ENCODE data around the gene ALOX5AP. TPM values are rescaled to one million over a fixed set of nuclear protein-coding genes. Genes with fewer than 3 reads are reported as not detected.
"Not testable (repeated sequence)": the region's sequence is repeated elsewhere in the genome, so short reads cannot be mapped to it uniquely, and the experiment has no call there.

The ALOX5AP gene
- total RNA-seq, 1 donor from 2014 or later: 0.85 TPM

DNA sequence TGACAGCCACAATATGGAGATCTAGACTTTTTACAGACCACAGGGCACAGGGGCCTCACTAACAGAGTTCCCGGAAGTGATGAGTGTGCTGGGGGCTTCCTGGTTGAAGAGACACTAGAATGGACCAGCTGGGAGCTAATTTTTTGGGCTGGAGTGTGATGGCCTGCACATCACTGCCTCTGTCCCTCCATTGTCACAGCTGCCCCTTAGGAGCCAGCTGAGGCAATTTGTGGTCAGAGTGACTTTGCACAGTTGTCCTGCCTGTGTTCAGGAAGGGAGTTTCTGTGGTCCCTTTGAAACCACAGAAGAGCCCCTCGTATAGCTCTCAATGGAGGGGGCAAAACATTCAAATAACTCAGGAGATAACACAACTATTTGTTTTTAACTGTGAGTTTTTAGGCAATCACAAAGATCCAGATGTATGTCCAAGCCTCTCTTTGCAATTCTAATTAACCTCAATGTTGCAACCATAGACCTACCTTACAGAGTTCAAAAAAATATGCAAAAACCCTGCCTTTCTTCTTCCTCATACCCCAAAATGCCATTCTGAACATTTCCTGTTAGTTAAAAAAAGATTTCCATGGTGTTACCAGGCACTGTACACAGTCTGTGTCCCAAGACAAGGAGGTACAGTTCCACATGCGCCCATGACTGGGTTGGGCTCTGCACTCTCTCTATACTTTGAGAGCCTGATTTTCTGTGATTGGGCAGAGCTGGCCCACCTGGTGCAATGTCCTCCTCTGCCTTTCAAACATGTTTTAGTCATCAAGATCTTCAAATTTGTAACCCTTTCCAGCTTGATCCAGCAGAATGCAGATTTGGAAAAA is 2.4 kb downstream of the ALOX5AP start:
- DNase-seq (ENCODE audit: low read depth): peak; percentile 36

DNA sequence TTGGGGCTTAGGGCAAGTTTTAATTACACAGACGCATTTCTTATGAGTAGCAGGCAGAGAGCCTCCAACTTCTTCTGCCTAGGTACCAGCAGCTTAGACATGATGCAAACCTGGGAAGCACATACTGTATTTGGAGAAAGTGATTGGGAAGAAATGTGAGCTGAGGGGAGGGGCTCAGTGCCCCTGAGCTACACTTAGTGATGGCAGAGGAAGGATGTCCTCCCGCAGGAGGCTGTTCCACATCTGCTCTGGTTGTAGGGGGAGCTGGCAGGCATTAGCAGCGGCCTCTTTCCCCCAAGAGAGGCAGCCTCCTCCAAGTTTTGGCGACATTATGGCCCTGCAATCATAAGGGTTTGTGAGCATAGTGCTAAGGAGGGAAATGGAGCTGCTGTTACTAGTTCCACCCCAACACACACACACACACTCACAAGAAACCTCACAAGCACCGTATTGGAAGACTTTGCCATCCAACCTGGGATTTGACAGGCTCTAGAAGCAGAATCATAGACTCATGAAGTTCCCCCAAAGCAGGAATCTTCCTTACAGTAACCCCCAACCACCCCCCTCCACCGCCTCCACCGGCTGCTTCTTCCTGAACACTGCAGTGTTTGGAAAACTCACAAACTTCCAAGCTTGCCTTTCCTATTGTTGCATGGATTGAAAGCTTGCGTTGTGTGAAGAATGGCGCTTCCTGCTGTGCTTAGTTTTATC is 3.3 kb downstream of the ALOX5AP start:
- no peak for DNase-seq (ENCODE audit: low read depth)

DNA sequence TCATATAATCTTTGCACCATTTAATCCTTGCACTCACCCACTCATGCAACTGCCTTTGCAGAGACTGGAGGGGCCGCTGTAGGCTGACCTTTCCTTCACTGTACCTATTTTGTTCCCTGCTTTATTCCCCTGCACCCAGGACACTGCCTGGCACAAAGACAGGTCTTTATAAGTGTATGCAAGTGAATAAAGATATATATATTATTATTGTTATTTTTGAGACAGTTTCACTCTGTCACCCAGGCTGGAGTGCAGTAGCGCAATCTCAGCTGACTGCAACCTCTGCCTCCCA is 3.8 kb downstream of the ALOX5AP start:
- DNase-seq (ENCODE audit: low read depth): no peak

DNA sequence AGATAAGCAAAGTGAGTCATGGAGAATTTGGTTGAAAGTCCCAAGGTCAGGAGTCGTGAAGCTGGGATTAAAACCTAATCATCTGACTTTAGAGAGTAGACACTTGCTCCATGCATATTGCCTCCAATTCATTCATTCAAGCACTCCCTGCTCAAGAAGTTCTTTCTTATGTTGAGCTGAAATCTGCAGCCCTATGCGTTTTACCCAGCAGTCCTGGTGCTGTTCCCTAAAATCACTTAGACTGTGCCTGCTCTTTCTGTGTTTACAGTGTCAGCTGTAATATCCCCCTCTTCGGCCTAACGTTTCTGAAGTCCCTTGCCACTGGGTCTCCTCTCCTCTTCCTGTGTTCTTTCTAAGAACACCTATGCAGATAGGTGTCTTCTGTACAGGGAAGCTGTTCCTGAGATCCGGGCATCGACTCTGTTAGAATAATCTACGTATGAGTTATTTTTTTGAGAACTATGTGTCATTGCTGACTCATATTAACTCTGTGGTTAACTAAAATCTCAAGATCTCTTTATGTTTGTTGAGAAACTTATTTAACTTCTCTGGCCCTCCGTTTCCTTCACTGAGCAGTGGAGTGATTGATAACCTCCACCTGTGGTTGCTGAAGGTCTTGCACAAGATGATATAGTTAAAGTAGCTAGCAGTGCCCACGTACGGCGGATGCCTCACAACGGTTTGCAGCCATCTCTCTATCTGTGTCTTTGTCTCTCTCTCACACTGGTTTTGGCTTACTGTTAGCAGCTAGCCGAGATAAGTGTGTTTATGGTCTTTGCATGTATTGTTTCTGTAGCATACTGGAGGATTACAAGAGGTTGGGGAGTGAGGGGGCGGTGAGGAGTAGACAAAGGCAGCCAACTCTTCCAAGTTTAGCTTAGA is 4.7 kb downstream of the ALOX5AP start:
- peak; percentile 90 for DNase-seq (ENCODE audit: low read depth)

DNA sequence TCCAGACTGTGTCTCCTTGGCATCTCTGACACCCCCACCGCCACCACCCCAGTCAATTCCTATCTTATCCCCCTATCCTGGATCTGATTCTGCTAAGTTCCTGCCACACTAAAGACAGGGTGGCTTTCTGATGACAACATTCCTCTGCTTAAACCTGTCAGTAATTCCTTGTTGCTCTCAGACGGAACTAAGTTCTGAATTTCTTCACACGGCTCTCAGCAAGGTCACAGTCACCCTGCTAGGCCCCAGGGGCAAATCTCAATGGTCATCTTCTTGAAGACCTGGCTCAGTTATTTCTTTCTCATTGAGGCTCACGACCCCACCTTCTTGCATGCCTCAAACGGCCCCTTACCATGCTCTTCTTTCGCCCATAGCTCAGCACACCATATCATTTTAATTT is 7.6 kb downstream of the ALOX5AP start:
- no peak for DNase-seq (ENCODE audit: low read depth)

DNA sequence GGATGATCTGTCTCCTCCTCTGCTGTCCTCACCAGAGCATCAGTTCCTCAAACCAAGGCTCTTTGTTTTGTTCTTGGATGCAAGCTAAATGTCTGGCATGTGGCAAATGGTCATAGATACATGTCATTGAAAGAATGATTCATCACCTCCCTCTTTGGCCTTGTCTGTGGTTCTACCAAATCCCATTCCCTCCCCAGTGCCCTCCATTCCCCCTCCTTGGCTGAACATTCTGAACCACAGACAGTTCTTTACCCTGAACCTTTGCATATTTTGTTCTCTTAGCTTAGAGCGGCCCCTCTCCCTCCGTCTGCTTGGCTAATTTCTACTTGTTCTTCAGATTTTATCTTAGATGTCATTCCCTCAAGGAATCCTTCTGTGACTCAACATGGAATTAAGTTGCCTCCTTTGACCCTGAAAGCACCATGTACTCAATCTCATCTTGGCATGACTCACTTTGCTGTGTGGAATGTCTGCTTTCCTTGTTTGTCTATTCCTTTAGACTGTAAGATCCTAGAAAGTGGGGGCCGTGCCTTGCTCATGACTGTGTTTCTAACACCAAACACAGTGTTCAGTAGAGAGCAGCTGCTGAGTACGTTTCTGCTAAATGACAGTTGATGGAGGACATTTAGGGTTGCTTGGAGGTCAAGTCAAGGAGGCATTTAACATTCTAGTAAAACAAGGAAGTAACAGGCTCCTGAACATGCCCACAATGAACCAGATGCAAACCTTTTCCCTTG is 8.1 kb downstream of the ALOX5AP start:
- DNase-seq (ENCODE audit: low read depth): peak; percentile 99

DNA sequence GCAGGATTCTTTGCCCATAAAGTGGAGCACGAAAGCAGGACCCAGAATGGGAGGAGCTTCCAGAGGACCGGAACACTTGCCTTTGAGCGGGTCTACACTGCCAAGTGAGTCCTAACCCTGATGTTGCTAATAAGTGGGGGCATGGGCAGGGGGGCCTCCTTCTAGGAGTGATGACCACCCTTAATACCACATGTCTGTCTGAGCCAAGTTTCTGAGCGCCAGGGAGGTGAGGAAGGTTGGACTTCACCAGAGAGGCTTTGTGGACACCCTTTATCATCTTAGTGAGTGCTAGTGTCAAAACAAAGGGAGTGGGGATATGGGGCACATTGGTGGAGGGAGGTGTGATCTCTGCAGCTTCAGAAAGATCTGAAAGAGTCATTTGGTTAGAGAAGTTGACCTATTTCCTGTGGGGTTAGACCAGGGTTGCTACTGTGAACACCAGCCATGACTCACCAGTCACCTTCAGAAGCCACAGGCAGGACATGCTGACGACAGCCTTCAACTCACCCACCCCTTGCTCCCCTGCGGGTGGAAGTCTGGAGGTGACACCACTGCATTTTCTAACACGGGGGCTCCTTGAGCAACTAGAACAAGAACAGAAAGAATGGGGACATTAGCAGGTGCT is 8.8 kb downstream of the ALOX5AP start:
- peak; percentile 76 for DNase-seq (ENCODE audit: low read depth)

DNA sequence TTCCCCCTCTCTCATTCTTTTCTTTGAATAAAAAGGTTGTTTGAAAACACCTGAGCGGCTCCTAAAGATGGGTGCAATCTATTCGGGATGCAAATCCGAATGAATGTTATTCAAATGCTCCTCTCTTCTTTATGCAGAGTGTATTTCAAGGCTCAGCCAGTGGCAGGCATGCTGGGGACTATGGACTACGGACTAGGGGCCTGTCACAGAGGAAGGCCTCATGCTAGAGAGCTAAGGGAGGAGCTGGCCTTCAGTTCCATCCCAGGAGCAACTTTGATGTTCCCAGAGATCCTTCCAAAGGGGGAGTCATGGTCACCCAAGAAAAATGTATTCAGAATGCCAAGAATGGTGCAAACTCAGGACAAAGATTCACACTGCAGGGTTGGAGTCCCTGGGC is 9.3 kb downstream of the ALOX5AP start:
- no peak for DNase-seq (ENCODE audit: low read depth)

DNA sequence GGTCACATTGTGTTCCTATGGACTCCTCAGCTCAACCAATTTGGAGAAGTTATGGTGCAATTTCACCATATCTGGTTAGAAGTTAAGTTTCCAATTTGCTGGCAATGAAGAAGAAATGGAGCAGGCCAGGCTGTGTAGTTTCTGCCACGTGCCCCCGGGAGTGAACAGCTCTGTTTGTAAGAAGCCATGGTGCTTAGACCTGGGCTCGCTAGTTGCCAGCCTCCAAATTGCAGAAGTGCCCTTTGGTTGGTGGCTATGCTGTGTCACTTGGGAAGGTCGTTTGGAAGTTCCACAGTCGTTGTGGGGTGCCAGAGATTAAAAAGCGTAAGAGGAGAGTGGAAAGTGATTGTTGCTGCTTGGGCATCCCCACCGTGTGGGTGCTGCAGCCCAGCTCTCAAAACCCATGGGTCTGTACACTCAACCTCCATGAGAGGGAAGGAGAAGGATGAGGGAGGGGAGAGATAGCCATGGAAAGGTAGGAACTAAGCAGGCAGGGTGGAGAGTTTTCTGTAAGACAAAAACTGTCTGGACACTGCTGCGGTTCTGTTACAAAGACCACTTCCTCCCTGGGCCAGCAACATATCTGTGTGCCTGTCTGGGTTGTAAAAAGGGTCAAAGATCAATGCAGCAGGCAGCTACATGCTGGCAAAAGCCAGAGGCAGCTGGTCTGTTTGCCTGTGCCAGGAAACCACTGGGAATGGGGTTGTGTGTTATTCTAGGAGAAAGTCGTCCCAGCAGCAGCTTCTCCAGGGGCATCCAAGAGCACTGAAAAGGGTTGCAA is 10.8 kb downstream of the ALOX5AP start:
- DNase-seq (ENCODE audit: low read depth): peak; percentile 54

DNA sequence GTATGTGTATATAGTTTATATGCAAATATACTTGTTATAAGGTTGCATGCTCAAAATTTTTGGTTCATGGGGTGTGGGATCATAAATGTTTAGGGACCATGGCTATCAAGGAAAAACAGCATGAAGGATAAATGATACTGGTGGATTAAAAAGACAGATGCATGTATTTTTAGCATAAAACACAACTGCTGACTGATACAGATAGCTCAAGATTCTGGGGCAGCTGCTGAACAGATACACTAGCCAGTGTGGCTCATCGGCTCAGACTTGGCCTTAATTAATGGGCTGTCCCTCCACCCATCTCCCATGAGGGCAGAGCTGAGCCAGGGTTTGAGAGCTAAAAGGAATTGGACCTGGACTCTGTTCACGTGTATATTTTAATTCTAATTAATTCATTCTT is 11.4 kb downstream of the ALOX5AP start:
- no peak for DNase-seq (ENCODE audit: low read depth)

DNA sequence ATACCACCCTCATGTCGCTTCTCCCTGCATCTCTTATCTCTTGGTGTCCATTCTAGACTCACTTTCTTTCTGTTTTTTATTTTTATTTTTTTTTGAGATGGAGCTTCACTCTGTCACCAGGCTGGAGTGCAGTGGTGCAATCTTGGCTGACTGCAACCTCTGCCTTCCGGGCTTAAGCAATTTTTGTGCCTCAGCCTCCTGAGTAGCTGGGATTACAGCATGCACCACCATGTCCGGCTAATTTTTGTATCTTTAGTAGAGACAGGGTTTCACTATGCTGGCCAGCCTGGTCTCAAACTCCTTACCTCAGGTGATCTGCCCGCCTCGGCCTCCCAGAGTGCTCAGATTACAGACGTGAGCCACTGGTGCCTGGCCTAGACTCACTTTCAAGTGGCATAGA is 12.5 kb downstream of the ALOX5AP start:
- DNase-seq (ENCODE audit: low read depth): not testable (repeated sequence)

DNA sequence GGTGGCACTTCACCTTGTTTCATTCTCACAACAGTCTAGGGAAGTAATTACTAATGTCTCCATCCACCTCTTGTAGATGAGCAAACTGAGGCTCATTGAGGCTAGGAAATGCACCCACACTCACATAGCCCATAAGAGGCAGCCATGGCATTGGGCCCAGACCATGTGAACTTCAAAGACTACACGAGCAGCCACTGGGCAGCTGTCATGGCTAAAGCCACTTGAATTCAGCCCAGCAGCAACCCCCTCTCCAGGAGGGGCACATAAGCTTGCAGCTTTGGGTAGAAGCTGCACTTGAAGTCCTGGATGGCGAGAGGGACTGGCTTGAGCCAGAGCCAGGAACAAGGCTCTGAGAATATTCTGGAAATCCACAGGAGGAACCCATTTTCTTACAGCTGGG is 13.4 kb downstream of the ALOX5AP start:
- DNase-seq (ENCODE audit: low read depth): no peak

DNA sequence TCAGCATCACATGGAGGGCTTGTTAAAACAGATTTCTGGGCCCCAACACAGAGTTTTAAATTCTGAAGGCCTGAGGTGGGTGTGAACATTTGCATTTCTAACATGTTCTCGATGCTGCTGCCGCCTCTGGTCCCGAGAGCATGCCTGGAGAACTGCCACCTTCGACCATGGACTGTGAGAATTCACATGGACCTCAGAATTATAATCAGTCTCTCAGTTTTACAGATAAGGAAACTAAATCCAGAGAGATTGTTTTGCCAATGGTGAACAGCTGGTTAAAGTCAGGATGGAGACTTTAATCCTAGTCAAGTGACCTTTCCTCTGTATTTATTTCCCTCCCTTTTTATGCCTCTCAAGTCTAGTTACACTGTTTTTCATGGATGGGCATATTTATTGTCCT is 14.7 kb downstream of the ALOX5AP start:
- no peak for DNase-seq (ENCODE audit: low read depth)

DNA sequence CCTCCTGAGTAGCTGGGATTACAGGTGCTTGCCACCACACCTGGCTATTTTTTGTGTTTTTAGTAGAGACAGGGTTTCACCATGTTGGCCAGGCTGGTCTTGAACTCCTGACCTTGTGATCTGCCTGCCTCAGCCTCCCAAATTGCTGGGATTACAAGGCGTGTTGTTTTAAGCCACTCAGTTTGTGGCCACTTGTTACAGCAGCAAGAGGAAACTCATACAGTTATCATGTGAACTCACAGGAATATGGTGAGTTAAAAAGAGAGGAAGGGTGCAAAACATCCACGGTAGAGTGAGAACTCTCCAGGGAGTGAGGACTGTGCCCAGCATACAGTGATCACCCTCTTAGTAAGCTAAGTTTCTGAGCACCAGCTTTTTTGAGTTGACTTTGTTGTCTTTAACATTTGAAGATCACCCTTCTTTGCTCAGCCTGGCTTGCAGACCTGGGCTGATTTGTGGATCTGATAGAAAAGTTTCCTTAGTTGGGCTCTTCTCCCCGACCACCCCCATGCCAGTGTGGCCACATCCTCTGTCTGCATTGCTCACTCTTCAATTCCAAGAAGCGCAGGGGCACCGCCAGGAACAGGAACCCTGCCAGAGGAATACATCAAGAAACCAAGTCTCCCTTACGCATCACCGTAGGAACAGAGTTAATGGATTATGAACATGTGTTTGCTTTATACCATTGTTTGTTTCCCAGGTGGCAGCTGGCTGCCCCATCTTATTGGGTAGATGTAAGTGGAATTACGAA is 16.0 kb downstream of the ALOX5AP start:
- DNase-seq (ENCODE audit: low read depth): peak; percentile 46

DNA sequence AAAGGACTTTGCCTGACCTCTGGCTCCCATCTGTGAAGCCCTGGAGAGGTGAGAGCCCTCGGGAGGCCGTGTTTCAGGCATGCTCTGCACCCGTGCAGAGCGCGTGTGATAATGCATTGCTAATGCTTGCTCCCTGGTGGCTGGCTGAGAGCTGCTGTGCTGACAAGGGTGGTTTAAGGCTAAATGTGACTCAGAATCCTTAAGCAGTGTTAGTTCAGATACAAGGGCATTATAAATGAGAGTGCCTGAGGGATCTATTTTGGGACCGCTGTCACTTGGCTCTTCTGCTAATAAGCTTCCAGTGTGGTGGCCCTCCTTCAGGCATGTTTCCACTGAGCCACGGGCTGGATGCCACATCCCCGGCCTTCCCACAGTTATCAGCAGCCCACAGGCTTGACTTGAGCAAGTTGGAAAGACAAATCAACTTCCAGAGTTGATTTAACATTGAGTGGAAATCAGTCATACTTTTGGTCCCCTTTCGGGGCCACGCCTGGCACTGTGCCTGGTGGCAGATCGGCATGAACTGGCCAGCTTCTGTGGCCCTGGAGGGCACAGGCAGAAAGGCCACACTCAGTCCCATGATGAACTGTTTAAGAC is 17.0 kb downstream of the ALOX5AP start:
- peak; percentile 54 for DNase-seq (ENCODE audit: low read depth)

DNA sequence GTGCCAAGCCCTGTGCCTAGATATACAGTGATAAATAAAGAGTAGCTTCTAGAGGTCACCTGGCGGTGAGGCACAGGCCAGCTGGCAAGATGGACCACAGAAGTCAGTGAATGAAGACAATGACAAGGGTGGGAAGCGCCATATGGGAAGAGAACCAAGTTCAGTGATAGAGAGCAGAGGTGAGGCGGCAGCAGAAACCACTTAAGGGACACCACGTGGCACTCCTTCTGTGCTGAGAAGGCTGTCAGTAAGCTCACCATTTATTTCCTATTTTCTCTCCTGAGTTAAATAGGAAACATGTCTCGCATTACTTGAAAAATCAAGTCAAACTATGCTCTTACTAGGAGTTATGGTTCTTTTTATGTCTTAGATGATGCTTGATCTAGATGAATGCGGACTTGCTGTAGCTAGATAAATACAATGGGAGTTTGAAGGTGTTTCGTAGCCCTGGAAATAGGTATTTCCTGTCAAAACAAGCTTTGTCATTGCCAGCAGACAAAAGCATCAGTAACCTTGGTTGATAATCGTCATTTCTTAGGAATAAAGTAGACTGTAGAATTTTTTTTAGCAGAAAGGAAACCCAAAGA is 17.8 kb downstream of the ALOX5AP start:
- DNase-seq (ENCODE audit: low read depth): no peak

DNA sequence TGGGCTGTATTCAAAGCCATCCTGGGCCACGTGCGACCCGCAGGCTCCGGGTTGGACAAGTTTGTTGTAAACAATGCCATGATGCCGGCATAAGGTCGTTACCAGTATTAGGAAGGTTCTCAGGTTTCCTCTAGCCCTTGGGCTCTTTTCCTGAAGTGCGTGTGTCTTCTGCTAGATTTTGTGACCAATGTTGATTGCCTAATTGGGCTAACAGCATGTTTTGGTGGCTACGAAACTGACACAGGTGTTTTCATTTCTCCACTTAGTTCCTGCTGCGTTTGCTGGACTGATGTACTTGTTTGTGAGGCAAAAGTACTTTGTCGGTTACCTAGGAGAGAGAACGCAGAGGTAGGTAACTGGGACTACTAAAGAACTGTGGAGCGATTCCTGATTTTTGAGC is 20.3 kb downstream of the ALOX5AP start:
- DNase-seq (ENCODE audit: low read depth): no peak

DNA sequence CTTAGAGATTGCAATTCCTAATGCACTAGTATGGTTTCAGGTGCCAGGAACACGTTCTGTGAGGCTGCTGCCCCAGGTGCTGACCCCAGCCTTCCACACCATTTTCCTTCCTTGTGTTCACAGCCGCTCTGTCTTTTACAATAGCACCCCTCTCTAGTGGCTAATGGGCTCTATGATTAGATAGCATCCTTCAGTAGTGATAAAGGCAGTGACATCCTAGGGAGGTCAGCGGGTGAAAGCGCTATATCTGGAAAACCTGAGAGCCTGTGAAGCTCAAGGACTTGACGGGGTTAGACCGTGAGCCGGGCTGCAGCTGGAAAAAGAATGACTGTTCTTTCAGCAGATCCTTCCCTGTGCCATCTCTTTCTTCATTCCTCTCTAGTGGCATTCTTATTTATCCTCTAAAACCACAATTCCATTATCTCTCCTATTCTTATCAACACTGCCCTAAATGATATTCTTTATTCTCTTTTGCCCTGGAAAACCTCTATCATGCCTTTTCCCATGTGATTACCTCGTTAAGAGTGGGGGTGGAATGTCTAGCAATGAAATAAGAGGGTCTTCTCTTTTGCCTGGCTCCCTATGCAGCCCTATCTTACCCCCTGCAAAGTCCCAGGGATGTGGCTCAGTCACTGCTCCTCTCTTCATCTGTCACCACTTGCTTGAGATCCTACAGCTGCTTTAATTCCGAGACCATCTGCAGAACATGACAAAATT is 21.8 kb downstream of the ALOX5AP start:
- no peak for DNase-seq (ENCODE audit: low read depth)

All from renal cortical epithelial cell (primary cell).